ENCODE measurements around the gene ZSCAN12. TPM values are rescaled to one million over a fixed set of nuclear protein-coding genes. Genes with fewer than 3 reads are reported as not detected.

The ZSCAN12 gene
- total and polyA plus RNA-seq, 2 of the 13 experiments (the other 11 are each of a cell fraction or from before 2014, with no cell fraction given) = 2.8 to 8.9 TPM

DNA sequence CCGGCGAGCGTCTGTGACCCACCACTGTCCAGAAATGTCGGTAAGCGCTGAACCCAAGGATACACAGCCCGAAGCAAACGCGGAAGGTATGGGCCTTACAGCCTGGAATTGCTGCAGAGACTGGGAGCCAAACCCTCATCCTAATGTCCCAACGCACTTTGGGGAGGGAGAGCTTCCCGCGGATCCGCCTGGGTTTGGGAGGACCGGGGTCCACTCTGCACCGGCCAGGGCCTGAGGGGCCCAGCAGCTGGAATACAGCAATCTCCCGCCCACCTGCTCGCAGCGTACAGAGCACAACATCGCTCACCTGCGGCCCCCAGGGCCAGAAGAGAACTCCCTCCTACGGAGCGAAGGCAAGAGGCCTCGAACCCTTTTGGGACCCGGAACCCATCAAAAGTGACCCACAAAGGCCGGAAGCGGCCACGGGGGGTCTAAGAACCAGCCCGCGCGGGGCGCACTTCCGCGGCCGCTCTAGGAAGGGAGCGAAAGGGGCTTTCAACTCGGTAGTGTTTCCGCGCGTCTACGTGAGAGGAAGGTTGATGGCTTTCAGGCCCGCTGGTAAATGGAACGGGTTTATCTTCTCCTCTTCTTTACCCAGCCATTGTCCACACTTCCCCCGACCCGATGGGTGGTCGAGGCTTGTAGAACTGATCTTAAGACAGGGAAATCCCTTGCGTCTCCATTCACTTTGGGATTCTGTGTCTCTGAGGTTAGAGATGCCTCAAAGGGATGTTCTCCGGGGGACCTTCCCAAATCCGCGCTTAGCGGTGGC lies at the start of gene ZSCAN12 (continued):
- TF ChIP-seq, protein P1, sequence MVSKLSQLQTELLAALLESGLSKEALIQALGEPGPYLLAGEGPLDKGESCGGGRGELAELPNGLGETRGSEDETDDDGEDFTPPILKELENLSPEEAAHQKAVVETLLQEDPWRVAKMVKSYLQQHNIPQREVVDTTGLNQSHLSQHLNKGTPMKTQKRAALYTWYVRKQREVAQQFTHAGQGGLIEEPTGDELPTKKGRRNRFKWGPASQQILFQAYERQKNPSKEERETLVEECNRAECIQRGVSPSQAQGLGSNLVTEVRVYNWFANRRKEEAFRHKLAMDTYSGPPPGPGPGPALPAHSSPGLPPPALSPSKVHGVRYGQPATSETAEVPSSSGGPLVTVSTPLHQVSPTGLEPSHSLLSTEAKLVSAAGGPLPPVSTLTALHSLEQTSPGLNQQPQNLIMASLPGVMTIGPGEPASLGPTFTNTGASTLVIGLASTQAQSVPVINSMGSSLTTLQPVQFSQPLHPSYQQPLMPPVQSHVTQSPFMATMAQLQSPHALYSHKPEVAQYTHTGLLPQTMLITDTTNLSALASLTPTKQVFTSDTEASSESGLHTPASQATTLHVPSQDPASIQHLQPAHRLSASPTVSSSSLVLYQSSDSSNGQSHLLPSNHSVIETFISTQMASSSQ (IDR thresholded peaks at IDR 0.05; ENCODE audit: low read depth) = peak; percentile 33; the same call in 1 of the 2 replicates
- TF ChIP-seq, protein P1 (CRISPR knock-in tag; IDR thresholded peaks at IDR 0.05; ENCODE audit: borderline replicate concordance) = peak; percentile 72; the same call in 1 of the 2 replicates
- 0 out of 2 replicates have a peak, but pooled peaks have one; percentile 78 for TF ChIP-seq ZNF138 (CRISPR knock-in tag; IDR thresholded peaks at IDR 0.05; ENCODE audit: low read depth)
- TF ChIP-seq FOXO1 (CRISPR knock-in tag; IDR thresholded peaks at IDR 0.05) = no peak
- peak; percentile 72; the same call in 1 of the 2 replicates for TF ChIP-seq MIER2 (CRISPR knock-in tag; IDR thresholded peaks at IDR 0.05)
- no peak for TF ChIP-seq NR2F2 (IDR thresholded peaks at IDR 0.05; ENCODE audit: borderline replicate concordance, low read depth)
- TF ChIP-seq ETV6 (CRISPR knock-in tag; conservative IDR thresholded peaks at IDR 0.05) = peak; percentile 88; the same call in 1 of the 2 replicates
- TF ChIP-seq RBAK (CRISPR knock-in tag; IDR thresholded peaks at IDR 0.05) = no peak
- peak; percentile 84; the same call in 1 of the 2 replicates for TF ChIP-seq ZNF660 (CRISPR knock-in tag; IDR thresholded peaks at IDR 0.05; ENCODE audit: borderline replicate concordance, low read depth)
- 0 out of 2 replicates have a peak, but pooled peaks have one; percentile 28 for TF ChIP-seq XBP1 (CRISPR knock-in tag; IDR thresholded peaks at IDR 0.05)
- peak; percentile 95 for TF ChIP-seq REPIN1 (CRISPR knock-in tag; IDR thresholded peaks at IDR 0.05; ENCODE audit: borderline replicate concordance, low read depth)
- TF ChIP-seq SRSF9 (IDR thresholded peaks at IDR 0.05; ENCODE audit: borderline replicate concordance, insufficient read depth, low read depth, low read length, poor library complexity, severe bottlenecking) = no peak
- TF ChIP-seq, protein P2, sequence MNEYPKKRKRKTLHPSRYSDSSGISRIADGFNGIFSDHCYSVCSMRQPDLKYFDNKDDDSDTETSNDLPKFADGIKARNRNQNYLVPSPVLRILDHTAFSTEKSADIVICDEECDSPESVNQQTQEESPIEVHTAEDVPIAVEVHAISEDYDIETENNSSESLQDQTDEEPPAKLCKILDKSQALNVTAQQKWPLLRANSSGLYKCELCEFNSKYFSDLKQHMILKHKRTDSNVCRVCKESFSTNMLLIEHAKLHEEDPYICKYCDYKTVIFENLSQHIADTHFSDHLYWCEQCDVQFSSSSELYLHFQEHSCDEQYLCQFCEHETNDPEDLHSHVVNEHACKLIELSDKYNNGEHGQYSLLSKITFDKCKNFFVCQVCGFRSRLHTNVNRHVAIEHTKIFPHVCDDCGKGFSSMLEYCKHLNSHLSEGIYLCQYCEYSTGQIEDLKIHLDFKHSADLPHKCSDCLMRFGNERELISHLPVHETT (CRISPR knock-in tag; conservative IDR thresholded peaks at IDR 0.05) = peak; percentile 76; the same call in 1 of the 2 replicates
- TF ChIP-seq ZNF383 (CRISPR knock-in tag; IDR thresholded peaks at IDR 0.05; ENCODE audit: borderline replicate concordance) = no peak
- TF ChIP-seq ZNF292 (CRISPR knock-in tag; IDR thresholded peaks at IDR 0.05; ENCODE audit: borderline replicate concordance, low read depth) = peak; percentile 69; the same call in 1 of the 2 replicates
- TF ChIP-seq, protein P3, sequence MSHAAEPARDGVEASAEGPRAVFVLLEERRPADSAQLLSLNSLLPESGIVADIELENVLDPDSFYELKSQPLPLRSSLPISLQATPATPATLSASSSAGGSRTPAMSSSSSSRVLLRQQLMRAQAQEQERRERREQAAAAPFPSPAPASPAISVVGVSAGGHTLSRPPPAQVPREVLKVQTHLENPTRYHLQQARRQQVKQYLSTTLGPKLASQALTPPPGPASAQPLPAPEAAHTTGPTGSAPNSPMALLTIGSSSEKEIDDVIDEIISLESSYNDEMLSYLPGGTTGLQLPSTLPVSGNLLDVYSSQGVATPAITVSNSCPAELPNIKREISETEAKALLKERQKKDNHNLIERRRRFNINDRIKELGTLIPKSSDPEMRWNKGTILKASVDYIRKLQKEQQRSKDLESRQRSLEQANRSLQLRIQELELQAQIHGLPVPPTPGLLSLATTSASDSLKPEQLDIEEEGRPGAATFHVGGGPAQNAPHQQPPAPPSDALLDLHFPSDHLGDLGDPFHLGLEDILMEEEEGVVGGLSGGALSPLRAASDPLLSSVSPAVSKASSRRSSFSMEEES (CRISPR knock-in tag; IDR thresholded peaks at IDR 0.05) = peak; percentile 64; the same call in 1 of the 2 replicates
- TF ChIP-seq, protein P4, sequence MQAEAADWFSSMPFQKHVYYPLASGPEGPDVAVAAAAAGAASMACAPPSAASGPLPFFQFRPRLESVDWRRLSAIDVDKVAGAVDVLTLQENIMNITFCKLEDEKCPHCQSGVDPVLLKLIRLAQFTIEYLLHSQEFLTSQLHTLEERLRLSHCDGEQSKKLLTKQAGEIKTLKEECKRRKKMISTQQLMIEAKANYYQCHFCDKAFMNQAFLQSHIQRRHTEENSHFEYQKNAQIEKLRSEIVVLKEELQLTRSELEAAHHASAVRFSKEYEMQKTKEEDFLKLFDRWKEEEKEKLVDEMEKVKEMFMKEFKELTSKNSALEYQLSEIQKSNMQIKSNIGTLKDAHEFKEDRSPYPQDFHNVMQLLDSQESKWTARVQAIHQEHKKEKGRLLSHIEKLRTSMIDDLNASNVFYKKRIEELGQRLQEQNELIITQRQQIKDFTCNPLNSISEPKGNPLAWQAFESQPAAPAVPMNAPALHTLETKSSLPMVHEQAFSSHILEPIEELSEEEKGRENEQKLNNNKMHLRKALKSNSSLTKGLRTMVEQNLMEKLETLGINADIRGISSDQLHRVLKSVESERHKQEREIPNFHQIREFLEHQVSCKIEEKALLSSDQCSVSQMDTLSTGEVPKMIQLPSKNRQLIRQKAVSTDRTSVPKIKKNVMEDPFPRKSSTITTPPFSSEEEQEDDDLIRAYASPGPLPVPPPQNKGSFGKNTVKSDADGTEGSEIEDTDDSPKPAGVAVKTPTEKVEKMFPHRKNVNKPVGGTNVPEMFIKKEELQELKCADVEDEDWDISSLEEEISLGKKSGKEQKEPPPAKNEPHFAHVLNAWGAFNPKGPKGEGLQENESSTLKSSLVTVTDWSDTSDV (CRISPR knock-in tag; IDR thresholded peaks at IDR 0.05) = peak; percentile 61; the same call in 1 of the 2 replicates
- TF ChIP-seq NBN (conservative IDR thresholded peaks at IDR 0.05) = no peak

Data from HepG2 (cell line).